ENCODE measurements around the gene ATF7.
A peak's percentile ranks its signal among the peaks of the same experiment; 100 is the strongest.
"Not testable (repeated sequence)": the region's sequence is repeated elsewhere in the genome, so short reads cannot be mapped to it uniquely, and the experiment has no call there.

ATF7 gene

DNA sequence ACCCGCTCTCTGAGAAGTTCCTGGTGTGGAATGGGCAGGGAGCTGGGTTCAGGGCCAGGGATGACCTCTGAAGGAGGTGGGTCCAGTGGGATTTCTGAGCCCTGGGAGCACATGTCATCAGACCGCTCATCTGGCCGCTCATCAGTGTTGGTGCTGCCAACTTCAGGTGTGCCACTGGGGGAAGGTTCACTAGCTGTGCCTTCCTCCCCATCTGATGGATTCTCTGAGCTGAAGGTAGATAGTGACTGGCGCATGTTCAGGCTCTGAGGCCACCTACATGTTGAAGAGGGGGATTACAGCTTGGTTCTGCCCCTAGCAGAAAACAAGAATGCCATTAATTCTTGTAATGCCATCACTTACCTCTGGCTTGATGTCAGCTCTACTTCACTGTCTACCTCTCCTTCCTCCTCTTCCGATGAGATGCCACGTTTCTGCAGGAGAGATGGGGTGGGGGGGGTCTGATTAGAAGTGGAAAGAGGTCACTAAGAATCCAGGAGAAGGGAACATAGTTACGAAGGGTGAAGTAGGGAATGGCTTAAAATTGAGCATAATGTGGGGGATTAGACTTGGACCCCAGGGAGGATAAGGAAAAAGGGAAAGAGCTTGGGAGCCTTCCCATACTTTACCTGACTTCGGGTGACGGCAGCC lies 144.1 kb downstream of the ATF7 start:
- no peak overlapping the region for H3K4me3 ChIP-seq (replicated peaks; ENCODE audit: low read depth, low read length)
- no peak for DNase-seq (ENCODE audit: extremely low read depth, low read depth)
- TF ChIP-seq, protein P1, sequence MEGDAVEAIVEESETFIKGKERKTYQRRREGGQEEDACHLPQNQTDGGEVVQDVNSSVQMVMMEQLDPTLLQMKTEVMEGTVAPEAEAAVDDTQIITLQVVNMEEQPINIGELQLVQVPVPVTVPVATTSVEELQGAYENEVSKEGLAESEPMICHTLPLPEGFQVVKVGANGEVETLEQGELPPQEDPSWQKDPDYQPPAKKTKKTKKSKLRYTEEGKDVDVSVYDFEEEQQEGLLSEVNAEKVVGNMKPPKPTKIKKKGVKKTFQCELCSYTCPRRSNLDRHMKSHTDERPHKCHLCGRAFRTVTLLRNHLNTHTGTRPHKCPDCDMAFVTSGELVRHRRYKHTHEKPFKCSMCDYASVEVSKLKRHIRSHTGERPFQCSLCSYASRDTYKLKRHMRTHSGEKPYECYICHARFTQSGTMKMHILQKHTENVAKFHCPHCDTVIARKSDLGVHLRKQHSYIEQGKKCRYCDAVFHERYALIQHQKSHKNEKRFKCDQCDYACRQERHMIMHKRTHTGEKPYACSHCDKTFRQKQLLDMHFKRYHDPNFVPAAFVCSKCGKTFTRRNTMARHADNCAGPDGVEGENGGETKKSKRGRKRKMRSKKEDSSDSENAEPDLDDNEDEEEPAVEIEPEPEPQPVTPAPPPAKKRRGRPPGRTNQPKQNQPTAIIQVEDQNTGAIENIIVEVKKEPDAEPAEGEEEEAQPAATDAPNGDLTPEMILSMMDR (IDR thresholded peaks at IDR 0.05; ENCODE audit: low read depth, low read length, missing control alignments) = no peak

DNA sequence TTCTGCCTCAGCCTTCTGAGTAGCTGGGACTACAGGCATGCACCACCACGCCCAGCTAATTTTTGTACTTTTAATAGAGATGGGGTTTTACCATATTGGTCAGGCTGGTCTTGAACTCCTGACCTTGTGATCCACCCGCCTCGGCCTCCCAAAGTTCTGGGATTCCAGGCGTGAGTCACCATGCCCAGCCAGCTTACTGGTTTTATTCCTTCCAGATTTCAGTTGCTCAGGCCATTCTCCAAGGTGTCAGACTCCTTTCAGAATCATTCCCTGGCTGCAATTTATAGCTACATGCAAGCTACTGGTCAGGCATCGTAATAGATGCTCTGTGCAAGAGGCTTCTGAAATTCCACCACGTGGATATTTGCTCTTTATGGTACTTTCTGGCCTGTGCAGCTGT lies 144.7 kb downstream of the ATF7 start:
- H3K4me3 ChIP-seq (replicated peaks; ENCODE audit: low read depth, low read length); DNase-seq (ENCODE audit: extremely low read depth, low read depth): not testable (repeated sequence)

DNA sequence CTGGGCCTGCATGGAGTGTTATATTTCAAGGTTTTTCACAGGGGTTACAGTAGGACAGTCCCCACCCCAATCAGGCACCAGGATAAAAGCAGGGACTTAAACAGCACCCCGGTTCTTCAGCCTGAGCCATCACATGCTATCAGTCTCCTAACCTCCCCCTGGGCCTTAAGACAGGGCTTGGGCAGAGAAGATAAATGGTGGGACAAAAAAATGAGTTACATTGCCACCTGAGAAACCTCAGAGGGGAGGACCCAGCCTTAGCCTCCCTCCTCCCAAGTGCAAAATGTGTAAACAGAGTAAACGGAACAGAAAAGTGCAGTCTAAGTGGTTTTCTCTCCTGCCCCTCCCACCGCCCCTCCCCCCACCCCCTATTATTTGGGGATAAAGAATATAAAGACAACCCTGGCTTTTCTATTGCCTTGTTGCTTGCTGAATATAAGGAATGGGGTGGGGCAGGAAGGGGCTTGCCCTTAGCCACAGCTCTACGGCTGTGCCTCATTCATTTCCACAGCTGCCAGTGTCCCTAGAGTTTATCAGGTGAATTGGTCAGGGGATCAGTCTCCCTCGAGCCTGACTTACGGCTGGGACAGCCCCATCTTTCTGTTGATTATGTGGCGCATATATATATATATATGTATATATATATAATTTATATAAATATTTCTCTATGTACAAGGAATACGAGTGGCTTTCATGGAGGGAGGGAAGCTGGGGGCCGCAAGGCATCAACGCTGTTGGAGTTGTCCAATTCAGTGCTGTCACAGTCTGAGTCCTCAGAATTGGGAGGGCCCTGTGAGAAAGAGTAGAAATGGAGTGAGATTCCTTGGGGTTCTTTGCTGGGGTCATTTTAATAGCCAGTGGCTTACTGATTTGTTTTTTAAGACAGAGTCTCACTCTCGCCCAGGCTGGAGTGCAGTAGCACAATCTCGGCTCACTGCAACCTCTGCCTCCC lies 145.4 kb downstream of the ATF7 start:
- TF ChIP-seq, protein P1 (IDR thresholded peaks at IDR 0.05; ENCODE audit: low read depth, low read length, missing control alignments) = no peak
- DNase-seq (ENCODE audit: extremely low read depth, low read depth) = no peak
- H3K4me3 ChIP-seq (replicated peaks; ENCODE audit: low read depth, low read length) = no peak overlapping the region

DNA sequence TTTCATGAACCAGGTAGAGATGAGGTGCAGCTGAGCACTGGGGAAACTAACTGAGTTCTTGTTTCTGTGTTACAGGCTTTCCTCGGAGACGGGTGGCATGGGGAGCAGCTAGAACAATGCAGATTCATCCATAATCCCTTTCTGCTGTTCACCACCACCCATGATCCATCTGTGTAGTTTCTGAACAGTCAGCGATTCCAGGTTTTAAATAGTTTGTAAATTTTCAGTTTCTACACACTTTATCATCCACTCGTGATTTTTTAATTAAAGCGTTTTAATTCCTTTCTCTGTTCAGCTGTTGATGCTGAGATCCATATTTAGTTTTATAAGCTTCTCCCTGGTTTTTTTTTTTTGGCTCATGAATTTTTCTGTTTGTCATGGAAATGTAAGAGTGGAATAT lies 146.9 kb downstream of the ATF7 start:
- DNase-seq (ENCODE audit: extremely low read depth, low read depth) = no peak
- H3K4me3 ChIP-seq (replicated peaks; ENCODE audit: low read depth, low read length) = no peak overlapping the region
- TF ChIP-seq, protein P1 (IDR thresholded peaks at IDR 0.05; ENCODE audit: low read depth, low read length, missing control alignments) = no peak

DNA sequence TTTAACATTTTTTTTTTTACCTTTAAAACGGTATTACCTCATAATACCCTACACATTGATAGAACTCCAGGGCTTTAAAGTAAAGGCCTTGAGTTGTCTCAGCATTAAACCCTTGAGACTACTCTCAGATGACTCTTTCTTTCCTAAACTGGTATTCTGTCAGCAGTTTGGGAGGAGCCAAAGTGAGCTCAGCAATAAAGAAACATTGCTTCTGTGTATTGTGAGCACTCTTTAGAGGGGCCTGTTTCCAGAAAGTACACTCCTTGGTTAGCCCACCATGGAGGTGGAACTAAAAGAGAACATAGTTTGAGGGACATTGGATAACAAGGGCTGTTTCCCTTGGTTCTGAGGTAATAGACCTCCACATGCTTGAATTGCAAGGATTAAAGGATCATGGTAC lies 147.3 kb downstream of the ATF7 start:
- TF ChIP-seq, protein P1 (IDR thresholded peaks at IDR 0.05; ENCODE audit: low read depth, low read length, missing control alignments) = no peak
- no peak overlapping the region for H3K4me3 ChIP-seq (replicated peaks; ENCODE audit: low read depth, low read length)
- DNase-seq (ENCODE audit: extremely low read depth, low read depth) = no peak

DNA sequence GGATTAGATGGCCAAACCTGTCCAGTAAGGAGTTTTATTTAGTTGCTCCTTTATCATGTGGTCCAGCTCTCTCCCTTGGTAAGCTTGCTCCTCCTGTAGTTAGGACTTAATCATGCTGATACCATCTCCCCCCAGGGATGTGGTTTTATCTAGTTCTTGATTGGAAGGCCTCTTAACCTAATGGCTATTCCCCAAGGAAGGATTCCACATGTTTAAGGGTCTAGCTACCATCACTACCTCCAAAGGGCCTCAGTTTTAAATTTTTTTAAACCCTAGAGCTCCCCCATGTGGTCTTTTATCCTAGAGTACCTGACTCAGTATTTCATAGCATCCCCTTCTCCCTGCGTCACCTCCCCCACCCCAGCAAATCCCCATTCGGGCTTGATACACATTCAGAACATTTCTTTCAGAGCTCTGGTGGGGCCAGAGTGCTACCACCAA lies 149.4 kb downstream of the ATF7 start:
- TF ChIP-seq, protein P1 (IDR thresholded peaks at IDR 0.05; ENCODE audit: low read depth, low read length, missing control alignments) = peak; percentile 31
- H3K4me3 ChIP-seq (replicated peaks; ENCODE audit: low read depth, low read length) = no peak overlapping the region
- DNase-seq (ENCODE audit: extremely low read depth, low read depth) = no peak

DNA sequence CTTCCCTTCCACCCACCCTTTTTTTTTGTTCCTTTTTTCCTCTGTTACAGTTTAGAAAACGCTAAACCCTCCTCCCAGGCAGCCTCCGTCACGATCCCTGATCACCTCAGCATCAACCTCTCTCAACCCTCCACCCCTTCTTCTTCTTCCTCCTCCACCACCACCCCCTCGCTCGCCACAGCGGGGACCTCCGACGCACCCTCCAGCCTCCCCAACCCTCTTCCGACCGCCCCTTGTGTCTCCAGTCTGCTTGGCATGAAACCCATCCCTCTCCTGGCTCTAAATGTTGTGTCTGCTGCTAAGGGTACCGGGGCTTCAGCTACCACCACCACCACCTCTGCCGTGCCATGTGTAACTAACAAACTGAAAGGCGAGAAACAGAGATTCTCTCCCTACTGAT lies 151.4 kb downstream of the ATF7 start:
- no peak overlapping the region for H3K4me3 ChIP-seq (replicated peaks; ENCODE audit: low read depth, low read length)
- TF ChIP-seq, protein P1 (IDR thresholded peaks at IDR 0.05; ENCODE audit: low read depth, low read length, missing control alignments) = no peak
- no peak for DNase-seq (ENCODE audit: extremely low read depth, low read depth)

Measured in HFF-Myc (cell line).